IPS DF 4.7 (cell line): ENCODE measurements around the gene PLEKHB1.
"Not testable (repeated sequence)": the region's sequence is repeated elsewhere in the genome, so short reads cannot be mapped to it uniquely, and the experiment has no call there.

Experiments used
- DNase-seq: peaks from one replicate; pipeline ENCODE4 v3.0.0-alpha.2; 2013; ENCODE audit warnings: low spot score; ENCODE audit errors: extremely low read depth

PLEKHB1 gene

DNA sequence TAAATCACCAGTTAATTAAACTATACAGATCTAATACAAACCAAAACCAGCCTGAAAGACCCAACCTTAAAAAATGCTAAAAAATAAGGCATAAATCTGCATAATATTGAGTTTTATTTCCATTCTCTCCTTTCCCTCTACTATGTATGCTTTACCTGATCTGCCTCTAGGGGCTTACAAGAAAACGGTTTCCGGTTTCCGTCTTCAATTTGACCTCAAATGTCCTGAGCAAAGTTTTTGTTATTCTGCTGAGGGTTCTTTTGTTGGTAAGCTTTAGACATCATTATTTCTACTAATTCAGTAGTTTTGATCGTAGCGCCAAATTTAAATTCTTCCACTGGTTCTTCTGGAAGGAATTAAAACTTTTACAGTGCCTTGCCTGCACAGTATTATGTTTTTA is 30.2 kb downstream of the PLEKHB1 start:
- DNase-seq: not testable (repeated sequence)

DNA sequence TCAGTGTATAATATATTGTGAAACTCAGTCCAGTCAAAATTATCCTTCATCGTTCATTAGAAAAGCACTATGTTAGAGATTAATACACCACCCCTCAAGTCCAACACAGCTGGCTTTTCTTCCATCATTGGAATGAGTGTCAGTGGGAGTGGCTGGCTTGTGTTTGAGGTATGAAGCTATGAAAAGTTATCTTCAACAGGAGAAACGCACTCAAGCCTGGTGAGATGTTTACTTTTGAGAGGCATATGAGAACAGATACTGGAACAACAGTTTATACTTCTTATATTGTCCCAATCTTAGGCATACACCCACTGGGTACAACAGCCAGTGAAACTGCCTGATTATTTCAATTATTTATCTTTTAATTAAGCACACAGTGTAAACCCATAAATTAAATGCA is 34.3 kb downstream of the PLEKHB1 start:
- no peak for DNase-seq

DNA sequence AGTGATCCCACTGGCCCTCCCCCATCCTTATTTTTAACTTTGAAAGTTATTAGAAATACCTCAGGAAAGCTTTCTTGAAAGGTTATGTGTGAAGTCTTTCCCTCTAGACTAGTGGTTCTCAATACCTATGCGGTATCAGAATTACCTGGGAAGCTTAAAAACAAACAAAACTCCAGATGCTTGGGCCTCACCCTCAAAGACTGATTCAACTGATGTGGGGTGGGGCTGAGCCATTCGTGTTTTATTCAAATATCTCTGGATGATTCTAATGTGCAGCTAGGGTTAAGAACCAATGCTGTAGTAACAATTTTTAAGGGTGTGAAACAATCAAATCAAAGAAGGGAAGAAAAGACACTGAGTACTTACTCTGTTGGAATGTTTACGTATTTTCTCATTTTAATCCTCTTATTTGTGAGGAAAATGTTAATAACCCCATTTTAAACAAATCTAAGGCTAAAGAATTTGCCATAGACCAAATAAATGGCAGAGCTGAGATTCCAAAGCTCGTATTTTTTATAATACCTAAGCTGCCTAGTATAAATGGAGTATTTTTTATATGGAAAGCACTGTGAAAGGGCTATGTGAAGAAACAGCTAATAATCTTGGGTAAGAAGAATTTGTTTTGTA is 47.6 kb downstream of the PLEKHB1 start:
- DNase-seq: no peak

DNA sequence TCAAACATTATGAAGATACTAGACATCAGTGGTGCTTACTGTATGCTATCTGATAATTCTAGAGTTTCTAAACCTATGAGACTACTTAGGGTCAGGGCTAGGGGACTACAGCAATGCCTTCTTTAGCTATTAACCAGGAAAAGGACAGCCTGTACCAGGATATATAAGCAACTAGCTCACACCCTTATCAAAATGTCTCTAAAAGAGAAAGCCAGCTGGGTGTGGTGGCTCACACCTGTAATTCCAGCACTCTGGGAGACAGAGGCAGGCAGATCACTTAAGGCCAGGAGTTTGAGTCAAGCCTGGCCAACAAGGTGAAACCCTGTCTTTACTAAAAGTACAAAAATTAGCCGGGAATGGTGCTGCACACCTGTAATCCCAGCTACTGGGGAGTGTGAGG is 58.7 kb downstream of the PLEKHB1 start:
- DNase-seq: no peak

DNA sequence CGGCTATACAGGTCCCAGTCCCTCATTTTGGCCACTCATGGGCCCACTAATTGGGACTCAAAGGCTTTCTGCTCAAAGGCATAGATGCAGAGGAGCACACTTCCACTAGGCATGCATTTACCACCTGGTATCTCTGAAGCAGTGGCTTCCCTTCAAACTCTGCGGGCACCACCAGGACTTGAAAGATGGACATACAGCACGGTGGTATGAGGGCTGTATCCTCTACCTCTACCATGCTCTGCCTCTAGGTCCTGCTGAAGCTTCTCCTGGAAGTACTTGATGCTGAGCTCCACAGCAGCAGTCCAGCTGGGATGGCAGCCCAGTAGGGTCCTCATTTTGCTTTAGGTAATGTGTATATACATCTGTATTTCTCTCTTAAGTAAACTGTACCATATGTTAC is 64.6 kb downstream of the PLEKHB1 start:
- no peak for DNase-seq
